ENCODE results near the gene COA8. TPM values are rescaled to one million over a fixed set of nuclear protein-coding genes. Genes with fewer than 3 reads are reported as not detected.
A peak's percentile ranks its signal among the peaks of the same experiment; 100 is the strongest.

The COA8 gene
- total and polyA plus RNA-seq, 12 donors = 4.9 to 59.6 (median 33.0) TPM

GRCh38 chr14:103532216-103533136 lies 30.3 kb upstream of the COA8 start:
- intact Hi-C loops (cut with DNase I) = no loop called here
- H3K27ac ChIP-seq = peak overlapping the region in 1 of 5 donors; percentile 3
- H3K27me3 ChIP-seq = no peaks in the 10 kb centered on the region
- DNase-seq = no peak
- H3K36me3 ChIP-seq (replicated peaks in 1 of 2) = no peaks in the 10 kb centered on the region
- H3K4me1 ChIP-seq (replicated peaks in 1 of 2) = peaks cover 19 to 29% of the 10 kb centered on the region in 2 donors
- H3K9me3 ChIP-seq (replicated peaks in 1 of 3) = no peaks in the 10 kb centered on the region
- 65 to 89% (median 82%) methylated on average over 4 to 32 of the region's 32 CpGs for WGBS, 4 donors
- TF ChIP-seq CTCF (IDR thresholded peaks at IDR 0.05) (no peak), POLR2A (IDR thresholded peaks at IDR 0.05) (no peak)
- H3K4me3 ChIP-seq = no peak overlapping the region

- Histone ChIP-seq H3K9me3 (replicated peaks in 1 of 3) (no peaks in the 10 kb centered on the region), H3K4me1 (replicated peaks in 1 of 2) (peaks cover 14 to 22% of the 10 kb centered on the region in 2 donors), H3K27me3 (no peaks in the 10 kb centered on the region), H3K27ac (peak overlapping the region in 1 of 5 donors; percentile 83), H3K4me3 (no peak overlapping the region), H3K36me3 (replicated peaks in 1 of 2) (no peaks in the 10 kb centered on the region)
- no peak for DNase-seq
- TF ChIP-seq CTCF (IDR thresholded peaks at IDR 0.05) = no peak
- intact Hi-C loops (cut with DNase I) = no loop called here
- WGBS, 4 donors = 82 to 90% (median 86%) methylated on average over 6 to 23 of the region's 23 CpGs
Observed at GRCh38 chr14:103533137-103533998, 29.4 kb upstream of the COA8 start.

- no peaks in the 10 kb centered on the region for H3K36me3 ChIP-seq (replicated peaks in 1 of 2)
- DNase-seq = no peak
- H3K9me3 ChIP-seq (replicated peaks in 1 of 3) = no peaks in the 10 kb centered on the region
- peak overlapping the region in 2 of 5 donors; percentile 35 to 83 for H3K27ac ChIP-seq
- no peak for TF ChIP-seq POLR2A (IDR thresholded peaks at IDR 0.05)
- no peak for TF ChIP-seq CTCF (IDR thresholded peaks at IDR 0.05)
- H3K4me1 ChIP-seq (replicated peaks in 1 of 2) = peaks cover 17 to 26% of the 10 kb centered on the region in 2 donors
- WGBS, 4 donors = 72 to 98% (median 87%) methylated on average over 7 to 25 of the region's 25 CpGs
- no peaks in the 10 kb centered on the region for H3K27me3 ChIP-seq
- no peak overlapping the region for H3K4me3 ChIP-seq
- intact Hi-C loops (cut with DNase I) = no loop called here
Observed at GRCh38 chr14:103533999-103534575, 28.7 kb upstream of the COA8 start.
